HFF-Myc (cell line): ENCODE data around the gene FGF11.

ENCODE experiments used
- DNase-seq: peaks from one replicate; pipeline ENCODE4 v3.0.0-alpha.2; 2011; ENCODE audit warnings: low read depth; ENCODE audit errors: extremely low read depth
- H3K4me3 ChIP-seq: replicated peaks from 2 replicates; pipeline ENCODE4 v1.5.1; 2011; ENCODE audit warnings: low read depth, mild to moderate bottlenecking, control low read depth, low read length
- TF ChIP-seq, protein P1 (sequence below): IDR thresholded peaks from 2 replicates; pipeline ENCODE4 v1.5.1; 2012; ENCODE audit warnings: mild to moderate bottlenecking, low read depth, low read length, control low read depth; ENCODE audit errors: missing control alignments

Gene FGF11

GRCh38 chr17:7428557-7428956, 10.8 kb upstream of the FGF11 start, which contains the start of gene SPEM3:
Gene SPEM3 (plus strand): TSS chr17:7428857. CDS start chr17:7428903, 46 bp downstream.
- no peak within 1 kb of the TSS for H3K4me3 ChIP-seq
- no peak for DNase-seq
- TF ChIP-seq, protein P1, sequence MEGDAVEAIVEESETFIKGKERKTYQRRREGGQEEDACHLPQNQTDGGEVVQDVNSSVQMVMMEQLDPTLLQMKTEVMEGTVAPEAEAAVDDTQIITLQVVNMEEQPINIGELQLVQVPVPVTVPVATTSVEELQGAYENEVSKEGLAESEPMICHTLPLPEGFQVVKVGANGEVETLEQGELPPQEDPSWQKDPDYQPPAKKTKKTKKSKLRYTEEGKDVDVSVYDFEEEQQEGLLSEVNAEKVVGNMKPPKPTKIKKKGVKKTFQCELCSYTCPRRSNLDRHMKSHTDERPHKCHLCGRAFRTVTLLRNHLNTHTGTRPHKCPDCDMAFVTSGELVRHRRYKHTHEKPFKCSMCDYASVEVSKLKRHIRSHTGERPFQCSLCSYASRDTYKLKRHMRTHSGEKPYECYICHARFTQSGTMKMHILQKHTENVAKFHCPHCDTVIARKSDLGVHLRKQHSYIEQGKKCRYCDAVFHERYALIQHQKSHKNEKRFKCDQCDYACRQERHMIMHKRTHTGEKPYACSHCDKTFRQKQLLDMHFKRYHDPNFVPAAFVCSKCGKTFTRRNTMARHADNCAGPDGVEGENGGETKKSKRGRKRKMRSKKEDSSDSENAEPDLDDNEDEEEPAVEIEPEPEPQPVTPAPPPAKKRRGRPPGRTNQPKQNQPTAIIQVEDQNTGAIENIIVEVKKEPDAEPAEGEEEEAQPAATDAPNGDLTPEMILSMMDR = no peak

DNA sequence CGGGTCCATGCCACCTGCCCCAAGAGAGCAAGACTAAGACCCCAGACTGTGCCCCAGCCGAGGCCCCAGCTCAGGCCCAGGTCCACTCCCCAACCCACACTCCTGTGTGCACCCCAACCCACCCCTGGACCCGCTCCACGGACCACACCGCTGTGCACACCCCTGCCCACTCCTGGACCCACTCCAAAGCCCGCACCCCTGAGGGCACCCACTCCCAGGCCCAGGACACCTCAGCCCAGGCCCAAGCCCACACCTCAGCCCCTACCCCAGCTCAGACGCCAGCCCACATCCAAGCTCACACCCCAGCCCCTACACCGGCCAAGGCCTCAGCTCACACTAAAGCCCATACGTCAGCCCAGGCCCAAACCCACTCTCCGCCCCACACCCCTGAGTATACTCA, 9.6 kb upstream of the FGF11 start:
- no peak overlapping the region for H3K4me3 ChIP-seq
- TF ChIP-seq, protein P1 = no peak
- no peak for DNase-seq

DNA sequence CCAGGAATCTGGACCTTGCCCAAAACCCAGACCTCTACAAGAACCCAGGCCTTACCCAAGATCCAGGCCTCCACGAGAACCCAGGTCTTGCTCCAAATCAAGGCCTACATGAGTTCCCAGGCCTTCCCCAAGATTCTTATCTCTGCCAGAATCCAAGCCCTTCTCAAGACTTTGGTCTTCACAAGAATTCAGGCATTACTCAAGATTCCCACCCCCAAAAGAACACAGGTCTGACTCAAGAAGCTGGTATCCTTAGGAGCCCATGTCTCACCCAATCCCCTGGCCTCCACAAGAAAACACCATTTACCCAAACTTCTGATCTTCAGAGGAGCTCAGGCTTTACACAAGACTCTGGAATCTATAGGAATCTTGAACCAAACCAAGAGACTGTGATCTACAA, 8.1 kb upstream of the FGF11 start:
- no peak for DNase-seq
- H3K4me3 ChIP-seq = no peak overlapping the region
- TF ChIP-seq, protein P1 = no peak

- no peak overlapping the region for H3K4me3 ChIP-seq
- no peak for DNase-seq
- TF ChIP-seq, protein P1 = no peak
Observed at GRCh38 chr17:7432296-7432695, 7.0 kb upstream of the FGF11 start.

- DNase-seq = no peak
- peak overlapping the region; percentile 38 for H3K4me3 ChIP-seq
- TF ChIP-seq, protein P1 = peak; percentile 10
Observed at GRCh38 chr17:7435676-7436555, 3.4 kb upstream of the FGF11 start.

DNA sequence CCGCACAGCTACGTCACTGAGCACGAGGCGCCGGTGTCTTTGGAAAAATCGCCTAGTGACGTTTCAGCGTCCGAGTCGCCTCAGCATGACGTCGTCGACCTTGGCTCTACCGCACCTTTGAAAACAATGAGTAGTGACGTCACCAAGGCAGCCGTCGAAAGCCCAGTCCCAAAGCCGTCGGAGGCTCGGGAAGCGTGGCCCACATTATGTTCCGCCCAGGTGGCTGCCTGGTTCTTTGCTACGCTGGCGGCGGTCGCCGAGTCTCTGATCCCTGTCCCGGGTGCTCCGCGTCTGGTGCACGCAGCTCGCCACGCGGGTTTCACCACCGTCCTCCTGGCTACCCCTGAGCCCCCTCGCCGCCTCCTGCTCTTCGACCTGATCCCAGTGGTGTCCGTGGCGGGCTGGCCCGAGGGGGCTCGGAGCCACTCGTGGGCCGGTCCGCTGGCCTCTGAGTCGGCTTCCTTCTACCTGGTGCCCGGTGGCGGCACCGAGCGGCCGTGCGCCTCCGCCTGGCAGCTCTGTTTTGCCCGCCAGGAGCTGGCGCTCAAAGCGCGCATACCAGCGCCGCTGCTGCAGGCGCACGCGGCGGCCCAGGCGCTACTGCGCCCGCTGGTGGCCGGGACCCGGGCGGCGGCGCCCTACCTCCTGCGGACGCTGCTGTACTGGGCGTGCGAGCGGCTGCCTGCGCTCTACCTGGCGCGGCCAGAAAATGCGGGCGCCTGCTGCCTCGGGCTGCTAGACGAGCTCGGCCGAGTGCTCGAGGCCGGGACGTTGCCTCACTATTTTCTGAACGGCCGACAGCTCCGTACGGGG, 2.5 kb upstream of the FGF11 start:
- peak; percentile 26 for DNase-seq
- peak overlapping the region; percentile 22 for H3K4me3 ChIP-seq
- TF ChIP-seq, protein P1 = peak; percentile 70
